ENCODE measurements around the gene NDUFB2. TPM values are rescaled to one million over a fixed set of nuclear protein-coding genes. Genes with fewer than 3 reads are reported as not detected.

NDUFB2 gene
- total RNA-seq, 2 donors from 2014 or later = 128 to 147 TPM

GRCh38 chr7:140745266-140746058, 49.0 kb downstream of the NDUFB2 start:
- Mint-ChIP-seq H3K36me3 (no peaks in the 10 kb centered on the region), H3K27ac (peak overlapping the region in 1 of 2 donors; percentile 29), H3K9me3 (no peaks in the 10 kb centered on the region)
- ATAC-seq (no peak), DNase-seq (ENCODE audit: low spot score in 2 of 2) (no peak)

GRCh38 chr7:140746751-140747150, 50.2 kb downstream of the NDUFB2 start:
- Mint-ChIP-seq H3K27ac (no peak overlapping the region), H3K36me3 (no peaks in the 10 kb centered on the region), H3K9me3 (no peaks in the 10 kb centered on the region)
- no peak for ATAC-seq
- DNase-seq (ENCODE audit: low spot score in 2 of 2) = no peak

- DNase-seq (ENCODE audit: low spot score in 2 of 2) (no peak), ATAC-seq (no peak)
- no peaks in the 10 kb centered on the region for H3K36me3 Mint-ChIP-seq
These were observed 56.0 kb downstream of the NDUFB2 start for GRCh38 chr7:140752533-140752932.

GRCh38 chr7:140754506-140754905, 58.0 kb downstream of the NDUFB2 start:
- DNase-seq (ENCODE audit: low spot score in 2 of 2) = no peak
- H3K36me3 Mint-ChIP-seq = peaks cover 0 to 2% of the 10 kb centered on the region in 2 donors
- no peaks in the 10 kb centered on the region for H3K9me3 Mint-ChIP-seq
- no peak overlapping the region for H3K27ac Mint-ChIP-seq
- no peak for ATAC-seq

More at GRCh38 chr7:140752533-140752932, 56.0 kb downstream of the NDUFB2 start:
- Mint-ChIP-seq H3K9me3 (no peaks in the 10 kb centered on the region), H3K27ac (no peak overlapping the region)

Other genes starting within 250 kb of the NDUFB2 start
- 10 to 100 TPM; 63.6 to 87.7 TPM for gene MKRN1, start 217.2 kb upstream of the NDUFB2 start, total RNA-seq
- not detected for gene DENND2A, start 55.9 kb upstream of the NDUFB2 start, total RNA-seq
- gene ADCK2, start 23.8 kb upstream of the NDUFB2 start, total RNA-seq = 10 to 100 TPM; 13.8 to 25.6 TPM
- gene BRAF, start 228.2 kb downstream of the NDUFB2 start, total RNA-seq = 10 to 100 TPM; 19.4 to 33.5 TPM